ENCODE results near the gene UROC1. TPM values are rescaled to one million over a fixed set of nuclear protein-coding genes. Genes with fewer than 3 reads are reported as not detected.

Gene UROC1
- total RNA-seq, 2 experiments from 2014 or later = not detected

DNA sequence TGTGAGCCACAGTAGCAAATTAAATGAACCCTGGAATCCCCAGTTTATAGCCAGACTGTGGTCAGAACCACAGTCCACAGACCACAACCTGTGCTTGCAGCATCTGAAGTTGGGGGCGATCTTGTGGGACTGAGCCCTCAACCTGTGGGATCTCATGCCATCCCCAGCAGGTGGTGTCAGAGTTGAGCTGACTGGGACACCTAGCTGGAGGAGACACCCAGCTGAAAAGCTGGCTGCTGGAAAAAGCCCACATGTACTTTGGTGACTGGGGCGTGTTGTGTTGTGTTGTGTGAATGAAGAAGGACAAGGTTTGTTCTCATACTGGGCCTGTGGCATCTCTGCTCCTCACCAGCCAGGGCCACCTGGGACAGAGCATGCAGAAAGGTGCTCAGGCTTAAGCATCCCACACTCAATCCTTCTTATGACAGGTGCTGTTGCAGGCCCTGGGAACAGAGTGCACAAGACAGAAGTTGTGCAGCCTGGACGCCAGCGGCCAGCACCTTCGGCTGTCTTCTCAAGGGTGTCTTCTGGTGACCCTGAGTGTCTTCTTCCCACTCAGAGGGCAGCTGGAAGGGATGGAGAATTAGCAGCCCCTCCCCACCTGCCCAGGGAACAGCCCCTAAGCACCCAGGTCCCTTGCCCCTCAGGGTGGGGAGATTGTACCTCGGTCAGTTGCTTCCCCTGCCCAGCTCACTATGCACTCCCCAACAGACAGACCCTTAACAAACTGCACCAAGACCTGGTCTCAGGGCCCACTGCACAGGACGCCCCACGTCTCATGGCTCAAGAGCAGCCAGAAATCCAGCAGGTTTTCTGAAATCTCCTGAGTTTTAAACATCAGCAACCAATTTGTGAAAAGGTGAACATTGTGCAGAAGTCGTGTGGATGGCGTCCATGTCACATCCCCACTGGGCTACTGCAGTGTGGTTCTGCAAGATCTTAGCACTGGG lies 2.2 kb upstream of the UROC1 start:
- Mint-ChIP-seq H3K4me1 (ENCODE audit: low read depth) (no peaks in the 10 kb centered on the region), H3K9me3 (no peaks in the 10 kb centered on the region), H3K36me3 (ENCODE audit: low read depth) (no peaks in the 10 kb centered on the region), H3K4me3 (no peak overlapping the region), H3K27ac (no peak overlapping the region), H3K27me3 (peaks cover 14% of the 10 kb centered on the region)
- Histone ChIP-seq H3K4me1 (ENCODE audit: insufficient read depth, low read length) (peaks cover 4% of the 10 kb centered on the region), H3K36me3 (ENCODE audit: insufficient read depth, low read length) (no peaks in the 10 kb centered on the region), H3K27ac (ENCODE audit: low read depth in 1 of 2, low read length in 2 of 2) (no peak overlapping the region), H3K27me3 (ENCODE audit: control insufficient read depth in 1 of 2, insufficient read depth in 2 of 2, low read length in 2 of 2) (peaks cover 12 to 14% of the 10 kb centered on the region in 2 experiments), H3K4me3 (ENCODE audit: low read length) (no peak overlapping the region), H3K9me3 (ENCODE audit: control insufficient read depth in 1 of 2, insufficient read depth in 1 of 2, low read length in 2 of 2) (peaks cover 0 to 8% of the 10 kb centered on the region in 2 experiments)
- DNase-seq (no peak), ATAC-seq (ENCODE audit: poor library complexity) (no peak)
- TF ChIP-seq, protein P1, sequence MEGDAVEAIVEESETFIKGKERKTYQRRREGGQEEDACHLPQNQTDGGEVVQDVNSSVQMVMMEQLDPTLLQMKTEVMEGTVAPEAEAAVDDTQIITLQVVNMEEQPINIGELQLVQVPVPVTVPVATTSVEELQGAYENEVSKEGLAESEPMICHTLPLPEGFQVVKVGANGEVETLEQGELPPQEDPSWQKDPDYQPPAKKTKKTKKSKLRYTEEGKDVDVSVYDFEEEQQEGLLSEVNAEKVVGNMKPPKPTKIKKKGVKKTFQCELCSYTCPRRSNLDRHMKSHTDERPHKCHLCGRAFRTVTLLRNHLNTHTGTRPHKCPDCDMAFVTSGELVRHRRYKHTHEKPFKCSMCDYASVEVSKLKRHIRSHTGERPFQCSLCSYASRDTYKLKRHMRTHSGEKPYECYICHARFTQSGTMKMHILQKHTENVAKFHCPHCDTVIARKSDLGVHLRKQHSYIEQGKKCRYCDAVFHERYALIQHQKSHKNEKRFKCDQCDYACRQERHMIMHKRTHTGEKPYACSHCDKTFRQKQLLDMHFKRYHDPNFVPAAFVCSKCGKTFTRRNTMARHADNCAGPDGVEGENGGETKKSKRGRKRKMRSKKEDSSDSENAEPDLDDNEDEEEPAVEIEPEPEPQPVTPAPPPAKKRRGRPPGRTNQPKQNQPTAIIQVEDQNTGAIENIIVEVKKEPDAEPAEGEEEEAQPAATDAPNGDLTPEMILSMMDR (IDR thresholded peaks at IDR 0.05) = no peak
- CTCF ChIA-PET = no interaction called here
- POLR2A ChIA-PET = no interaction called here
- intact Hi-C loops (cut with DNase I, micrococcal nuclease) = loop anchor here in 1 of 2 experiments (5.0 kb wide), 1 partner anchor 1028 kb away; no protein-coding TSS in a partner anchor

DNA sequence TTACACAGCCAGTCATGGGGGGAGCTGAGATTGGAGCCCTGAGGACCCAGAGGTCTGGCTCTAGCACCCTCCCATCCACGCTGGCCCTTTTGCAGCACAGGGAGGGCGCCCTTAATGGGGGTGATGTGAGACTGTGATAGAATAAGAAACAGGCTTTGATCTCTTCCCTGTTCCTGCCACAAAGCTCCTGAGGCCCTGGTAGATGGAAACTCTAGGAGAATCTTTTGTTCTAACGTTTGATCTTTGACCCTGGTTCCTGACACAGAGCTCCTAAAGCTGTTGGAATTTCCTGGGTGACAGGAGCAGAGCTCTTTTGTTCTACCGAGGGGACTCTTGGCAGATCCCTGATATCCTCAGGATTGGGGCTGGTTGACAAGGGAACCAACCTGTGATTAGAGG lies 1.2 kb upstream of the UROC1 start:
- ATAC-seq (ENCODE audit: poor library complexity) = no peak
- TF ChIP-seq, protein P1 (IDR thresholded peaks at IDR 0.05) = no peak
- Mint-ChIP-seq H3K27ac (no peak overlapping the region), H3K4me1 (ENCODE audit: low read depth) (no peaks in the 10 kb centered on the region), H3K4me3 (no peak overlapping the region), H3K9me3 (no peaks in the 10 kb centered on the region), H3K27me3 (peaks cover 14% of the 10 kb centered on the region), H3K36me3 (ENCODE audit: low read depth) (no peaks in the 10 kb centered on the region)
- ChIA-PET CTCF (no interaction called here), POLR2A (no interaction called here)
- Histone ChIP-seq H3K4me1 (ENCODE audit: insufficient read depth, low read length) (peaks cover 3% of the 10 kb centered on the region), H3K4me3 (ENCODE audit: low read length) (no peak overlapping the region), H3K36me3 (ENCODE audit: insufficient read depth, low read length) (no peaks in the 10 kb centered on the region), H3K27ac (ENCODE audit: low read depth in 1 of 2, low read length in 2 of 2) (no peak overlapping the region), H3K9me3 (ENCODE audit: control insufficient read depth in 1 of 2, insufficient read depth in 1 of 2, low read length in 2 of 2) (peaks cover 0 to 6% of the 10 kb centered on the region in 2 experiments), H3K27me3 (ENCODE audit: control insufficient read depth in 1 of 2, insufficient read depth in 2 of 2, low read length in 2 of 2) (peaks cover 11 to 13% of the 10 kb centered on the region in 2 experiments)
- DNase-seq = no peak
- intact Hi-C loops (cut with DNase I, micrococcal nuclease) = no loop called here

DNA sequence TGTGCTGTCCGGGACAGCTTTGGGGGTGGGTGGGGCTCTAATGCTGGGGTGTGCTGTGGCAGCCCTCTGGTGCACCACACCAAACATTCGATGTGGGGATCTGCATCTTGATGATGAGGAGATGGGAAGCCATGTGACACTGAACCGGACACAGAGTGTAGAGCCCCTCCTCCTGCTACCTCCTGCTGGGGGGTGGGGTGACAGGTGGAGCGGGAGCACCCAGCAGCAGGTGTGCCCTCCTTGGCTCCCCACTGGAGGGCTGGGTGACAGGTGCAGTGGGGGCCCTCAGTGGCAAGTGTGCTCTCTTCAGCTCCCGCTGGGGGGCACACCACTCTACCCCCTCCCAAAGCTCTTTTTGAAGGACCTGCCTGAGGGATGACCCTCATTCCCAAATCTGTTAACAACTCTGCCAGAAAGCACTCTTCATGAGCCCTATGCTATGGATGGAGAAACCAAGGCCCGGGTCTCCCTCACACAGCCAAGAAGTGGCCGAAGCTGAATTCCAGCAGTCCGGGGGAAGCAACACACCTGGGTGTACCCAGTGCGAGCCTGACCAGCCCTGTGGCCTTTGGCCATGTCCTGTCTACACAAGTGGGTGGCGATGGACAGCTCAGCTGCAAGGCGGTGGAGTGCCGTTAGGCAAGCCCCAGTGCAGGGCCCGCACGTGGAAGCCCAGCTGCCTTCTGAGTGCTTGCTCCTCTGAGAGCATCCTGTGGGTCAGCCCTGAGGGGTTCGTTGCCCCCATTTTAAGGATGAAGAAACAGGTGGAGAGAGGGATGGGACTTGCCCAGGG lies 609 bp upstream of the UROC1 start:
- Mint-ChIP-seq H3K36me3 (ENCODE audit: low read depth) (no peaks in the 10 kb centered on the region), H3K9me3 (no peaks in the 10 kb centered on the region), H3K4me3 (no peak overlapping the region), H3K4me1 (ENCODE audit: low read depth) (no peaks in the 10 kb centered on the region), H3K27me3 (peaks cover 12% of the 10 kb centered on the region), H3K27ac (no peak overlapping the region)
- no peak overlapping the region for H3K4me3 ChIP-seq (ENCODE audit: low read length)
- DNase-seq = no peak
- no peak for ATAC-seq (ENCODE audit: poor library complexity)
- POLR2A ChIA-PET = no interaction called here
- intact Hi-C loops (cut with DNase I, micrococcal nuclease) = no loop called here
- H3K27me3 ChIP-seq (ENCODE audit: control insufficient read depth in 1 of 2, insufficient read depth in 2 of 2, low read length in 2 of 2) = peaks cover 5 to 8% of the 10 kb centered on the region in 2 experiments
- no peaks in the 10 kb centered on the region for H3K36me3 ChIP-seq (ENCODE audit: insufficient read depth, low read length)
- CTCF ChIA-PET = no interaction called here
- H3K27ac ChIP-seq (ENCODE audit: low read depth in 1 of 2, low read length in 2 of 2) = no peak overlapping the region
- H3K4me1 ChIP-seq (ENCODE audit: insufficient read depth, low read length) = peaks cover 3% of the 10 kb centered on the region
- TF ChIP-seq, protein P1 (IDR thresholded peaks at IDR 0.05) = no peak
- no peaks in the 10 kb centered on the region for H3K9me3 ChIP-seq (ENCODE audit: control insufficient read depth in 1 of 2, insufficient read depth in 1 of 2, low read length in 2 of 2)

Data from CD4-positive, alpha-beta T cell (primary cell).